Spleen (tissue), 11 donors: Measurements from ENCODE around the gene LMO2. TPM values are rescaled to one million over a fixed set of nuclear protein-coding genes. Genes with fewer than 3 reads are reported as not detected.

ENCODE experiments used
- DNase-seq: peaks from one replicate; pipeline ENCODE4 v3.0.0-alpha.2; 2020
- H3K27ac ChIP-seq, 8 donors: fragments of 200-600 bp; sonication (generic) in 7 of 8; 1 replicate in 4 of 8; 2 replicates in 4 of 8; pipeline versions ENCODE4 v1.5.0 to v1.8.0; 2016 to 2021; ENCODE audit warnings: inconsistent platforms in 4 of 8, mild to moderate bottlenecking in 4 of 8, moderate library complexity in 1 of 8
- H3K27me3 ChIP-seq, 7 donors: fragments of 200-600 bp; sonication (generic) in 6 of 7; replicated peaks in 1 of 7; 1 replicate in 4 of 7; 2 replicates in 3 of 7; pipeline versions ENCODE4 v1.5.0 to v1.8.0; 2016 to 2021; ENCODE audit warnings: inconsistent platforms in 3 of 7, mild to moderate bottlenecking in 1 of 7
- H3K36me3 ChIP-seq, 6 donors: fragments of 200-600 bp; sonication (generic) in 5 of 6; 1 replicate in 4 of 6; 2 replicates in 2 of 6; pipeline versions ENCODE4 v1.5.0 to v1.8.0; 2016 to 2021; ENCODE audit warnings: inconsistent platforms in 2 of 6
- H3K4me1 ChIP-seq, 6 donors: fragments of 200-600 bp; sonication (generic) in 5 of 6; 1 replicate in 3 of 6; 2 replicates in 3 of 6; pipeline versions ENCODE4 v1.5.0 to v1.8.0; 2016 to 2021; ENCODE audit warnings: inconsistent platforms in 3 of 6
- H3K4me3 ChIP-seq, 8 donors: fragments of 200-600 bp; sonication (generic) in 7 of 8; 1 replicate in 4 of 8; 2 replicates in 4 of 8; pipeline versions ENCODE4 v1.5.0 to v1.8.0; 2016 to 2021; ENCODE audit warnings: inconsistent platforms in 4 of 8, mild to moderate bottlenecking in 4 of 8, moderate library complexity in 2 of 8
- H3K9me3 ChIP-seq, 8 donors: fragments of 200-600 bp; sonication (generic) in 7 of 8; 1 replicate in 4 of 8; 2 replicates in 4 of 8; pipeline versions ENCODE4 v1.5.0 to v1.8.0; 2016 to 2021; ENCODE audit warnings: inconsistent platforms in 4 of 8
- POLR2A ChIP-seq, 3 donors: fragments of 450-650 bp; IDR thresholded peaks; one replicate each; pipeline ENCODE4 v1.5.1; 2017; ENCODE audit warnings: antibody characterized with exemption in 3 of 3, mild to moderate bottlenecking in 1 of 3
- POLR2AphosphoS5 ChIP-seq, 3 donors: sonication (generic); formaldehyde crosslinking; IDR thresholded peaks; one replicate each; pipeline ENCODE4 v1.5.1; 2017; ENCODE audit warnings: antibody characterized with exemption in 3 of 3
- WGBS, 5 donors: extraction: QIAGEN DNeasy Blood & Tissue Kit in 3 of 5; methylation state at CpG; one replicate each; pipeline versions ENCODE4 v1.1.5 to v1.1.7; 2013 to 2018; 5-methylcytosine and 5-hydroxymethylcytosine counted together
- intact Hi-C: fragments of 100-400 bp; cut with DNase I; formaldehyde crosslinking; loops from one replicate; pipeline ENCODE4 v1.15.0; 2023; ENCODE audit warnings: low total_unique reads
- polyA plus RNA-seq, 3 donors: library from polyadenylated mRNA; stranded (reverse); fragments of 200-250 nt; gene quantifications; one replicate each; pipeline ENCODE4 v1.2.1, GENCODE V29; 2013
- total RNA-seq, 7 donors: library from RNA; depleted of rRNA in 3 of 7; stranded (reverse); fragments of >200 nt in 3 of 7; fragmentation: NEBNext Ultra II Directional in 4 of 7; extraction: Animal tissue kit (Norgen Biotek cat#: 25700) in 4 of 7; gene quantifications; one replicate each; pipeline versions ENCODE4 v1.1.0 to v1.2.1, GENCODE V29; 2016 to 2021
- TF ChIP-seq, protein P1 (sequence below), 11 experiments: fragments of 200-600 bp in 7 of 11; fragments of 450-650 bp in 4 of 11; sonication (generic) in 4 of 11; IDR thresholded peaks in 8 of 11; conservative IDR thresholded peaks in 3 of 11; 1 replicate in 7 of 11; 2 replicates in 4 of 11; pipeline versions ENCODE4 v1.4.0 to v1.8.0; 2016 to 2021; ENCODE audit warnings: antibody characterized with exemption in 11 of 11, inconsistent platforms in 4 of 11, mild to moderate bottlenecking in 1 of 11
- donor health status: healthy with polysubstance abuse.
- donor health status: DM: no; HTN: no; CAD: no; lungs with moderate emphysema.
- donor health status: DM: no; HTN: no; CAD: no.
- donor health status: Bipolar disorder and iron deficiency.
- donor health status: healthy.
- donor health status: DM: no; HTN: no; CAD: no.
- donor health status: DM: yes; HTN: yes; CAD: no.

LMO2 gene
- total and polyA plus RNA-seq, 10 donors = 36.0 to 79.4 (median 61.5) TPM

DNA sequence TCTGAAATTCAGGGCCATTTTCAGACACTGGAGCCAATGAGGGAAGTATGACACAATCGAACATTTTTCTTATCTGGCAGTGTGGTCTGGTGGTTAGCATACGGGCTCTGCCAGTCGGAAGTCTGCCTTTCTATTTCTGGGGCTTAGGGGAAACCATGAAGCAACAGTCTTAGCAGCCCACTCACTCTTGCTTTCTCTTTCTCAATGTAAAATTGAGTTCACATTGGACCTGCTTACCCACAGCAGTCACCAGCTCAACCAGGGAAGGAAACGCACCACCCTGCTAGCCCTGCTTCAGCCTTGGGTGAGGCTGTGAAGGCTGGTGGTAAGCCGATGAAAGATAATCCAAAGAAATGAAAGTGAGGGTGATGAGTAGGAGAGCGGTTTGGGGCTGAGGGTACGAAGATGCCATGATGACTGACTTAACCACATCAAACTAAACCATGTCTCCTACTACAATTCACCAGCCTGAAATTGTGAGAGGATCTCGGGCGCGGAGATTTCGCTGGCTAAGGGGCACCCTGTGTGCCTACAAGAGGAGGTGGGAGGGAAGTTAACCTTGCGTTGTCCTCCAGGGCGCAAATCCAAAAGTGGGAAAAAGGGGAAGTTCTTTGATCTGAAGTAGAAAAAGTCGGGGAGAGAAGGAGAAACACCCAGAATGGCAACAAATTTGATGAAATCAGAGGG, 2.0 kb upstream of the LMO2 start:
- peak; percentile 85 for DNase-seq
- Histone ChIP-seq H3K27me3 (no peaks in the 10 kb centered on the region), H3K36me3 (no peaks in the 10 kb centered on the region), H3K4me3 (peak overlapping the region in 6 of 8 donors; percentile 21 to 66 (median 28)), H3K4me1 (peaks cover 21 to 97% (median 58%) of the 10 kb centered on the region in 6 donors), H3K27ac (peak overlapping the region; percentile 66 to 93 (median 89)), H3K9me3 (no peaks in the 10 kb centered on the region)
- intact Hi-C loops = no loop called here
- 9 to 21% (median 13%) methylated on average over 14 of the region's 14 CpGs for WGBS, 5 donors
- TF ChIP-seq POLR2AphosphoS5 (IDR thresholded peaks at IDR 0.05) = peak in 2 of 3 donors; percentile 77 to 90
- TF ChIP-seq POLR2A (IDR thresholded peaks at IDR 0.05) = peak in 1 of 3 donors; percentile 44
- TF ChIP-seq, protein P1, sequence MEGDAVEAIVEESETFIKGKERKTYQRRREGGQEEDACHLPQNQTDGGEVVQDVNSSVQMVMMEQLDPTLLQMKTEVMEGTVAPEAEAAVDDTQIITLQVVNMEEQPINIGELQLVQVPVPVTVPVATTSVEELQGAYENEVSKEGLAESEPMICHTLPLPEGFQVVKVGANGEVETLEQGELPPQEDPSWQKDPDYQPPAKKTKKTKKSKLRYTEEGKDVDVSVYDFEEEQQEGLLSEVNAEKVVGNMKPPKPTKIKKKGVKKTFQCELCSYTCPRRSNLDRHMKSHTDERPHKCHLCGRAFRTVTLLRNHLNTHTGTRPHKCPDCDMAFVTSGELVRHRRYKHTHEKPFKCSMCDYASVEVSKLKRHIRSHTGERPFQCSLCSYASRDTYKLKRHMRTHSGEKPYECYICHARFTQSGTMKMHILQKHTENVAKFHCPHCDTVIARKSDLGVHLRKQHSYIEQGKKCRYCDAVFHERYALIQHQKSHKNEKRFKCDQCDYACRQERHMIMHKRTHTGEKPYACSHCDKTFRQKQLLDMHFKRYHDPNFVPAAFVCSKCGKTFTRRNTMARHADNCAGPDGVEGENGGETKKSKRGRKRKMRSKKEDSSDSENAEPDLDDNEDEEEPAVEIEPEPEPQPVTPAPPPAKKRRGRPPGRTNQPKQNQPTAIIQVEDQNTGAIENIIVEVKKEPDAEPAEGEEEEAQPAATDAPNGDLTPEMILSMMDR (IDR thresholded peaks at IDR 0.05 in 8 of 11, conservative IDR thresholded peaks at IDR 0.05 in 3 of 11) = no peak

- 39 to 59% (median 57%) methylated on average over 11 of the region's 11 CpGs for WGBS, 5 donors
- no peaks in the 10 kb centered on the region for H3K36me3 ChIP-seq
- peak; percentile 79 for DNase-seq
- H3K27me3 ChIP-seq = no peaks in the 10 kb centered on the region
- no peaks in the 10 kb centered on the region for H3K9me3 ChIP-seq
- peak overlapping the region in 2 of 8 donors; percentile 29 to 66 for H3K4me3 ChIP-seq
- peak overlapping the region; percentile 24 to 93 (median 89) for H3K27ac ChIP-seq
- intact Hi-C loops = no loop called here
- TF ChIP-seq, protein P1 (IDR thresholded peaks at IDR 0.05 in 8 of 11, conservative IDR thresholded peaks at IDR 0.05 in 3 of 11) = no peak
- TF ChIP-seq POLR2AphosphoS5 (IDR thresholded peaks at IDR 0.05) = no peak
- no peak for TF ChIP-seq POLR2A (IDR thresholded peaks at IDR 0.05)
- H3K4me1 ChIP-seq = peaks cover 21 to 90% (median 50%) of the 10 kb centered on the region in 6 donors
Observed at GRCh38 chr11:33892906-33893594, 1.2 kb upstream of the LMO2 start.

GRCh38 chr11:33889821-33890378, 2.0 kb downstream of the LMO2 start:
- no peaks in the 10 kb centered on the region for H3K9me3 ChIP-seq
- no peak overlapping the region for H3K4me3 ChIP-seq
- 84 to 98% (median 92%) methylated on average over 3 of the region's 3 CpGs for WGBS, 5 donors
- peaks cover 13 to 64% (median 34%) of the 10 kb centered on the region in 6 donors for H3K4me1 ChIP-seq
- H3K27me3 ChIP-seq = no peaks in the 10 kb centered on the region
- H3K27ac ChIP-seq = no peak overlapping the region
- intact Hi-C loops = no loop called here
- no peaks in the 10 kb centered on the region for H3K36me3 ChIP-seq
- TF ChIP-seq, protein P1 (IDR thresholded peaks at IDR 0.05 in 8 of 11, conservative IDR thresholded peaks at IDR 0.05 in 3 of 11) = no peak
- TF ChIP-seq POLR2A (IDR thresholded peaks at IDR 0.05) (no peak), POLR2AphosphoS5 (IDR thresholded peaks at IDR 0.05) (no peak)
- DNase-seq = no peak

DNA sequence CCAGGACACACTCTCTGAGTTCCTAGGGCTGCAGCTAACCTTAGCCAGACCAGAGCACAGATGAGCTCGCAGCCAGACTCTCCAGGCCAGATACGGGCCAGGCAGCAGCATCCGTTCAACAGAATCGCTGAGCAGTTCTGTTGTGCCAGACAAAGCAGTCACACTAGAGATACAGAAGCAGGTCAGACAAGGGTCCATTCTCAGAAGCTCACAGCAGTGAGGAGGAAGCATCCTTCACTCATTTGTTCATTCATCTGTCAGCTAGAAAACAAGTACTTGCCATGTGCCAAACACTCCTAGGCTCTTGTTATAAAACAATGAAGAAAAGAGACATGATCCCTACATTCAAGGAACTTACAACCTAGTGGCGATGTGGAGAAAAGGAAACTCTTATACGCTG, 2.6 kb downstream of the LMO2 start:
- intact Hi-C loops = no loop called here
- no peak overlapping the region for H3K4me3 ChIP-seq
- 60 to 88% (median 74%) methylated on average over 6 of the region's 6 CpGs for WGBS, 5 donors
- H3K27me3 ChIP-seq = no peaks in the 10 kb centered on the region
- peaks cover 8 to 63% (median 28%) of the 10 kb centered on the region in 6 donors for H3K4me1 ChIP-seq
- TF ChIP-seq POLR2AphosphoS5 (IDR thresholded peaks at IDR 0.05) (no peak), POLR2A (IDR thresholded peaks at IDR 0.05) (no peak)
- TF ChIP-seq, protein P1 (IDR thresholded peaks at IDR 0.05 in 8 of 11, conservative IDR thresholded peaks at IDR 0.05 in 3 of 11) = no peak
- H3K36me3 ChIP-seq = no peaks in the 10 kb centered on the region
- no peak overlapping the region for H3K27ac ChIP-seq
- no peaks in the 10 kb centered on the region for H3K9me3 ChIP-seq
- no peak for DNase-seq
